DOHH2 (cell line): ENCODE results near the gene TMEM235.

ENCODE experiments used
- H3F3A ChIP-seq: fragments of 200-600 bp; sonication (generic), shearing (Covaris generic); 2 replicates; pipeline ENCODE4 v1.6.0; 2016; ENCODE audit warnings: antibody characterized with exemption, mild to moderate bottlenecking; ENCODE audit not compliant: control insufficient read depth, insufficient read depth
- H3K27ac ChIP-seq: fragments of 200-600 bp; sonication (generic); 2 replicates; pipeline ENCODE4 v1.5.1; 2014; ENCODE audit warnings: low read depth, mild to moderate bottlenecking, low read length, moderate library complexity
- H3K27me3 ChIP-seq: fragments of 200-600 bp; sonication (generic); 2 replicates; pipeline ENCODE4 v1.6.1; 2014; ENCODE audit warnings: mild to moderate bottlenecking, low read length, mixed read lengths; ENCODE audit not compliant: control insufficient read depth
- H3K36me3 ChIP-seq: fragments of 200-600 bp; sonication (generic); 2 replicates; pipeline ENCODE4 v1.6.1; 2014; ENCODE audit warnings: mild to moderate bottlenecking, low read length, moderate library complexity, mixed read lengths; ENCODE audit not compliant: control insufficient read depth
- H3K4me1 ChIP-seq: fragments of 200-600 bp; sonication (generic); 2 replicates; pipeline ENCODE4 v1.6.1; 2014; ENCODE audit warnings: mild to moderate bottlenecking, low read length, mixed read lengths; ENCODE audit not compliant: control insufficient read depth
- H3K4me2 ChIP-seq: fragments of 200-600 bp; sonication (generic); 2 replicates; pipeline ENCODE4 v1.6.0; 2014; ENCODE audit warnings: mild to moderate bottlenecking, low read length, moderate library complexity
- H3K4me3 ChIP-seq: fragments of 200-600 bp; sonication (generic); 2 replicates; pipeline ENCODE4 v1.5.1; 2014; ENCODE audit warnings: mild to moderate bottlenecking, low read length, mixed read lengths
- H3K79me2 ChIP-seq: fragments of 200-600 bp; sonication (generic); 2 replicates; pipeline ENCODE4 v1.6.1; 2014; ENCODE audit warnings: mild to moderate bottlenecking, low read length, mixed read lengths; ENCODE audit not compliant: control insufficient read depth
- H3K9me2 ChIP-seq: fragments of 200-600 bp; sonication (generic); replicated peaks from 2 replicates; pipeline ENCODE4 v1.6.1; 2014; ENCODE audit warnings: mild to moderate bottlenecking, low read length, mixed read lengths; ENCODE audit not compliant: control insufficient read depth
- H3K9me3 ChIP-seq: fragments of 200-600 bp; sonication (generic); 2 replicates; pipeline ENCODE4 v1.6.1; 2014; ENCODE audit warnings: antibody characterized with exemption, low read length, mixed read lengths; ENCODE audit not compliant: control insufficient read depth, insufficient read depth
- H4K20me1 ChIP-seq: fragments of 200-600 bp; sonication (generic); 2 replicates; pipeline ENCODE4 v1.6.0; 2014; ENCODE audit warnings: low read depth, mild to moderate bottlenecking, antibody characterized with exemption, low read length, moderate library complexity; ENCODE audit not compliant: control insufficient read depth, insufficient read depth
- EZH2phosphoT487 ChIP-seq: fragments of 200-600 bp; sonication (generic); IDR thresholded peaks from 2 replicates; pipeline ENCODE4 v1.6.1; 2017; ENCODE audit warnings: borderline replicate concordance, mild to moderate bottlenecking, antibody characterized with exemption, low read length, moderate library complexity, mixed read lengths
- TF ChIP-seq, protein P1 (sequence below): fragments of 200-600 bp; sonication (generic); IDR thresholded peaks from one replicate; pipeline ENCODE4 v1.5.1; 2014; ENCODE audit warnings: antibody characterized with exemption, mild to moderate bottlenecking, low read depth, low read length; ENCODE audit not compliant: poor library complexity, severe bottlenecking

The TMEM235 gene

DNA sequence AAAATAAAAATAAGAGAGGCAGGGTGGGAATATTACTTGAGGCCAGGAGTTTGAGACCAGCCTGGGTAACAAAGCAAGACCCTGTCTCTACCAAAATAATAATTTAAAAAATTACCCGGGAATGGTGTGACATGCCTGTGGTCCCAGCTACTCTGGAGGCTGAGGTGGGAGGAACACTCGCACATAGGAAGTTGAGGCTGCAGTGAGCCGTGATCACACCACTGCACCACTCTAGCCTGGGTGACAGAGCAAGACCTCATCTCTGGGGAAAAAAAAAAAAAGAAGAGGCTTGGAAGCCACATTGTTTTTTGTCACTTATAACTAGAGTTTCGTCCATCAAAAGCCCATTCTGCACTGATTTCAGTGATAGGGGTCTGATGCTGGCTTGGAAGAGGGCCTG is 3.3 kb upstream of the TMEM235 start:
- no peak overlapping the region for H3K4me2 ChIP-seq
- H3K4me1 ChIP-seq: peaks cover 50% of the 10 kb centered on the region

DNA sequence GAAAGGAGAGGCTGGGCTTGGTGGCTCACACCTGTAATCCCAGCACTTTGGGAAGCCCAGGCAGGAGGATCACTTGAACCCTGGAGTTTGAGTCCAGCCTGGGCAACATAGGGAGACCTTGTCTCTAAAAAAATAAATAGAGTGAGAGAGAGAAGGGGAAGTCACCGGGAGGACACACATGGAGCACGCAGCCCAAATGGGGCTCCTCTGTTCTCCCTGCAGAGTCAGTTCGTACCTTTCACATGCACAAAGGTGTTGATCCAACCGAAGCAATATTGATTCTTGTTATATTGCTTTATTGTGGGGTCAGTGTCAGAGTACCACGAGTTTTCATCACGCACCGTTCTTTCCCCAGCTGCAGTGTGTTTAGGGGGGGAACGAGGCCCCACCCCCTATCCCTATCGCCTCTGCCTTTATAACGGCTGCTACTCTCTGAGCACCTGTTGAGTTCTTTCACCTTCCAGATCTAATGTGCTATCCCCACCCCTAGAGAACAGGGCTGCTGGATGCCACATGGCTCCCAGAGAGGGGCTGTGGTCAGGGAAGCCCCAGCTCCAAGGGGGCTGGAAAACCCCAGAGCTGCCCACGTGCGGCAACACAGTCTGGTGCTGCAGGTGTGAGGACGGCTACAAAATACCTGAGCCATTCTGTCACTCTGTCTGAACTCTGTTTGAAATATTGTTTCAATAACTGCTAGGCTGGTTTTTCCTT is 1.0 kb upstream of the TMEM235 start:
- Histone ChIP-seq H3K4me3 (no peak overlapping the region), H3K36me3 (no peaks in the 10 kb centered on the region; the same call in 1 of the 2 replicates), H3K4me2 (peak overlapping the region; percentile 53; the same call in 1 of the 2 replicates), H3K9me3 (no peaks in the 10 kb centered on the region), H3K79me2 (no peaks in the 10 kb centered on the region), H3K27ac (no peak overlapping the region), H4K20me1 (no peaks in the 10 kb centered on the region), H3K9me2 (no peaks in the 10 kb centered on the region), H3K27me3 (peaks cover 32% of the 10 kb centered on the region), H3F3A (peaks cover 18% of the 10 kb centered on the region), H3K4me1 (peaks cover 50% of the 10 kb centered on the region)
- TF ChIP-seq EZH2phosphoT487: no peak
- TF ChIP-seq, protein P1, sequence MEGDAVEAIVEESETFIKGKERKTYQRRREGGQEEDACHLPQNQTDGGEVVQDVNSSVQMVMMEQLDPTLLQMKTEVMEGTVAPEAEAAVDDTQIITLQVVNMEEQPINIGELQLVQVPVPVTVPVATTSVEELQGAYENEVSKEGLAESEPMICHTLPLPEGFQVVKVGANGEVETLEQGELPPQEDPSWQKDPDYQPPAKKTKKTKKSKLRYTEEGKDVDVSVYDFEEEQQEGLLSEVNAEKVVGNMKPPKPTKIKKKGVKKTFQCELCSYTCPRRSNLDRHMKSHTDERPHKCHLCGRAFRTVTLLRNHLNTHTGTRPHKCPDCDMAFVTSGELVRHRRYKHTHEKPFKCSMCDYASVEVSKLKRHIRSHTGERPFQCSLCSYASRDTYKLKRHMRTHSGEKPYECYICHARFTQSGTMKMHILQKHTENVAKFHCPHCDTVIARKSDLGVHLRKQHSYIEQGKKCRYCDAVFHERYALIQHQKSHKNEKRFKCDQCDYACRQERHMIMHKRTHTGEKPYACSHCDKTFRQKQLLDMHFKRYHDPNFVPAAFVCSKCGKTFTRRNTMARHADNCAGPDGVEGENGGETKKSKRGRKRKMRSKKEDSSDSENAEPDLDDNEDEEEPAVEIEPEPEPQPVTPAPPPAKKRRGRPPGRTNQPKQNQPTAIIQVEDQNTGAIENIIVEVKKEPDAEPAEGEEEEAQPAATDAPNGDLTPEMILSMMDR: no peak

More for the DNA sequence above, 3.3 kb upstream of the TMEM235 start:
- H3K9me3 ChIP-seq: no peaks in the 10 kb centered on the region
- peaks cover 30% of the 10 kb centered on the region for H3F3A ChIP-seq
- TF ChIP-seq, protein P1: no peak
- no peak for TF ChIP-seq EZH2phosphoT487
- peaks cover 21% of the 10 kb centered on the region for H3K36me3 ChIP-seq
- no peaks in the 10 kb centered on the region for H3K9me2 ChIP-seq
- H4K20me1 ChIP-seq: no peaks in the 10 kb centered on the region
- H3K27me3 ChIP-seq: peaks cover 32% of the 10 kb centered on the region
- H3K79me2 ChIP-seq: no peaks in the 10 kb centered on the region
- no peak overlapping the region for H3K4me3 ChIP-seq
- H3K27ac ChIP-seq: no peak overlapping the region

DNA sequence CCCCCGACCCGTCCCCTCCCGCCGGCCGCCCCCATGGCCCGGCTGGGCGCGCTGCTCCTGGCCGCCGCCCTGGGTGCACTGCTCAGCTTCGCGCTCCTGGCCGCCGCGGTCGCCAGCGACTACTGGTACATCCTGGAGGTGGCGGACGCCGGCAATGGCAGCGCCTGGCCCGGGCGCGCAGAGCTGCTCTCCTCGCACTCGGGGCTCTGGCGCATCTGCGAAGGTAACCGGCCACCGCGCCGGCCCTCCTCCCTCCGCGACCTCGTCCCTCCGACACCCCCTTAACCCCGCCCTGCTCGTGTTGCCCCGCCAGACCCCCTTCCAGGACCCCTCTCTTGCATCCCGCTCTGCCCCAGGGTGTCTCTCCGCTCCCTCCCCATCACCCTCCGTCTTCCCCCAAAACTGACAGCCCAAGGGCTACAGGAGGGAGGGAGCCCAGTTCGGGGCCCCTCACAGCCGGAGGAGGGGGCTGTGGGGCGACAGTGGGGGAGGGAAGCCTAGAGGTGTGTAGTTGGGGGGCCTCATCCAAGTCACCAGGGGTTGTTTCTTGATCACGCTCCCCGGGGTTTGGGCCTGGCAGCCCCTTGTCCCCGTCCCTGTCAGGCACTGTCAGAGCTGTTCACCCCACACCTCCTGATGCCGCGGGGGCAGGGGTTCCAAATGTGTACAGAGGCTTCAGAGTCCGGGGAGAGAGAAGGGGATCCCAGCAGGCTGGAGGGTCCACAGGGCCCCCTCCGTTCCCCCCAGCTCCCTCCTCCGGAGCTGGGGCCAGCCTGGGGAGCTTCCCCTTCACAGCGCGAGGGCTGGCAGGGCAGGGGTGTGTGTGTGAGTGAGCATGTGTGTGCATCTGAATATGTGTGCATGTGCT is 794 bp downstream of the TMEM235 start:
- TF ChIP-seq EZH2phosphoT487: peak; percentile 52; the same call in 1 of the 2 replicates
- TF ChIP-seq, protein P1: no peak
- H3K4me1 ChIP-seq: peaks cover 36% of the 10 kb centered on the region
- H3K4me3 ChIP-seq: 0 out of 2 replicates have a peak overlapping the region, but pooled peaks have one; percentile 15

More for the DNA sequence above, 794 bp downstream of the TMEM235 start:
- H3F3A ChIP-seq: peaks cover 8% of the 10 kb centered on the region
- H3K27me3 ChIP-seq: peaks cover 32% of the 10 kb centered on the region
- no peaks in the 10 kb centered on the region for H4K20me1 ChIP-seq
- H3K4me2 ChIP-seq: peak overlapping the region; percentile 48
- no peaks in the 10 kb centered on the region for H3K36me3 ChIP-seq
- H3K9me3 ChIP-seq: no peaks in the 10 kb centered on the region
- H3K9me2 ChIP-seq: no peaks in the 10 kb centered on the region
- H3K79me2 ChIP-seq: no peaks in the 10 kb centered on the region
- no peak overlapping the region for H3K27ac ChIP-seq
